SK-N-SH (cell line): ENCODE results near the gene CELF5.

Experiments used
- EP300 ChIP-seq, 2 experiments: IDR thresholded peaks; 2 replicates each; pipeline versions ENCODE4 v1.4.0 to v1.6.1; 2012; ENCODE audit warnings: borderline replicate concordance in 1 of 2, low read depth in 1 of 2, low read length in 1 of 2
- EZH2phosphoT487 ChIP-seq: fragments of 200-600 bp; sonication (generic); IDR thresholded peaks from 2 replicates; pipeline ENCODE4 v1.6.1; 2017; ENCODE audit warnings: low read depth, mixed run types, mild to moderate bottlenecking, antibody characterized with exemption, moderate library complexity, borderline replicate concordance
- FOXJ3 ChIP-seq: sonication (generic); formaldehyde crosslinking; IDR thresholded peaks from 2 replicates; pipeline ENCODE4 v1.5.1; 2020; ENCODE audit warnings: mild to moderate bottlenecking, missing genetic modification reagents
- JUND ChIP-seq: IDR thresholded peaks from 2 replicates; pipeline ENCODE4 v1.4.0; 2012
- POLR2AphosphoS5 ChIP-seq: IDR thresholded peaks from 2 replicates; pipeline ENCODE4 v1.6.1; 2012; ENCODE audit warnings: low read depth, low read length
- RAD21 ChIP-seq: IDR thresholded peaks from 2 replicates; pipeline ENCODE4 v1.6.1; 2012; ENCODE audit warnings: mild to moderate bottlenecking, low read length
- REST ChIP-seq: IDR thresholded peaks from 2 replicates; pipeline ENCODE4 v1.6.1; 2012; ENCODE audit warnings: mild to moderate bottlenecking, low read depth, low read length, moderate library complexity
- SIN3A ChIP-seq: IDR thresholded peaks from 2 replicates; pipeline ENCODE4 v1.6.1; 2012; ENCODE audit warnings: low read depth, mild to moderate bottlenecking, low read length, moderate library complexity, borderline replicate concordance
- SMC3 ChIP-seq: IDR thresholded peaks from 2 replicates; pipeline ENCODE4 v1.6.1; 2012; ENCODE audit warnings: low read depth, low read length, improper control_type of control experiment
- TAF1 ChIP-seq: IDR thresholded peaks from 2 replicates; pipeline ENCODE4 v1.6.1; 2012; ENCODE audit warnings: low read depth, mild to moderate bottlenecking, low read length, moderate library complexity, borderline replicate concordance
- TEAD4 ChIP-seq: IDR thresholded peaks from 2 replicates; pipeline ENCODE4 v1.4.0; 2012; ENCODE audit warnings: mild to moderate bottlenecking, borderline replicate concordance; ENCODE audit not compliant: insufficient read depth
- USF2 ChIP-seq: fragments of 150-350 bp; IDR thresholded peaks from 2 replicates; pipeline ENCODE4 v1.6.1; 2017; ENCODE audit warnings: antibody characterized with exemption, low read length, low read depth, borderline replicate concordance
- YY1 ChIP-seq: IDR thresholded peaks from 2 replicates; pipeline ENCODE4 v1.4.0; 2012; ENCODE audit warnings: low read depth, mild to moderate bottlenecking
- TF ChIP-seq, protein P1 (sequence below): fragments of 200-600 bp; sonication (generic); IDR thresholded peaks from 2 replicates; pipeline ENCODE4 v1.6.1; 2017; ENCODE audit warnings: antibody characterized with exemption, mild to moderate bottlenecking, moderate library complexity

GRCh38 chr19:3320853-3321252 is 96.4 kb downstream of the CELF5 start:
- TF ChIP-seq, protein P1, sequence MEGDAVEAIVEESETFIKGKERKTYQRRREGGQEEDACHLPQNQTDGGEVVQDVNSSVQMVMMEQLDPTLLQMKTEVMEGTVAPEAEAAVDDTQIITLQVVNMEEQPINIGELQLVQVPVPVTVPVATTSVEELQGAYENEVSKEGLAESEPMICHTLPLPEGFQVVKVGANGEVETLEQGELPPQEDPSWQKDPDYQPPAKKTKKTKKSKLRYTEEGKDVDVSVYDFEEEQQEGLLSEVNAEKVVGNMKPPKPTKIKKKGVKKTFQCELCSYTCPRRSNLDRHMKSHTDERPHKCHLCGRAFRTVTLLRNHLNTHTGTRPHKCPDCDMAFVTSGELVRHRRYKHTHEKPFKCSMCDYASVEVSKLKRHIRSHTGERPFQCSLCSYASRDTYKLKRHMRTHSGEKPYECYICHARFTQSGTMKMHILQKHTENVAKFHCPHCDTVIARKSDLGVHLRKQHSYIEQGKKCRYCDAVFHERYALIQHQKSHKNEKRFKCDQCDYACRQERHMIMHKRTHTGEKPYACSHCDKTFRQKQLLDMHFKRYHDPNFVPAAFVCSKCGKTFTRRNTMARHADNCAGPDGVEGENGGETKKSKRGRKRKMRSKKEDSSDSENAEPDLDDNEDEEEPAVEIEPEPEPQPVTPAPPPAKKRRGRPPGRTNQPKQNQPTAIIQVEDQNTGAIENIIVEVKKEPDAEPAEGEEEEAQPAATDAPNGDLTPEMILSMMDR = no peak
- TF ChIP-seq USF2 = no peak
- TF ChIP-seq EP300 (IDR thresholded peaks at IDR 0.05; ENCODE audit: borderline replicate concordance in 1 of 2, low read depth in 1 of 2, low read length in 1 of 2) = no peak
- TF ChIP-seq POLR2AphosphoS5 = no peak
- TF ChIP-seq SIN3A = no peak
- TF ChIP-seq EZH2phosphoT487 = no peak
- TF ChIP-seq TAF1 = no peak
- TF ChIP-seq FOXJ3 (CRISPR knock-in tag) = no peak
- TF ChIP-seq TEAD4 = no peak
- no peak for TF ChIP-seq YY1
- TF ChIP-seq JUND = no peak
- TF ChIP-seq REST = no peak
- TF ChIP-seq SMC3 = no peak
- no peak for TF ChIP-seq RAD21
